Transverse colon (tissue), 4 donors: Measurements from ENCODE around the gene GNAO1. TPM values are rescaled to one million over a fixed set of nuclear protein-coding genes. Genes with fewer than 3 reads are reported as not detected.

Source experiments
- DNase-seq: peaks from one replicate; pipeline ENCODE4 v3.0.0-alpha.2; 2019
- H3K27ac ChIP-seq, 4 donors: fragments of 200-600 bp; sonication (generic); 2 replicates each; pipeline ENCODE4 v1.5.1; 2016 to 2018; ENCODE audit warnings: inconsistent platforms in 4 of 4
- H3K27me3 ChIP-seq: fragments of 200-600 bp; sonication (generic); 2 replicates; pipeline ENCODE4 v1.5.1; 2017; ENCODE audit warnings: inconsistent platforms
- H3K36me3 ChIP-seq, 4 donors: fragments of 200-600 bp; sonication (generic); 2 replicates each; pipeline ENCODE4 v1.5.1; 2017 to 2019; ENCODE audit warnings: inconsistent platforms in 4 of 4
- H3K4me1 ChIP-seq, 4 donors: fragments of 200-600 bp; sonication (generic); 2 replicates each; pipeline ENCODE4 v1.5.1; 2017 to 2020; ENCODE audit warnings: inconsistent platforms in 4 of 4
- H3K4me3 ChIP-seq, 4 donors: fragments of 200-600 bp; sonication (generic); 1 replicate in 1 of 4; 2 replicates in 3 of 4; pipeline versions ENCODE4 v1.5.1 to v1.6.1; 2017 to 2019; ENCODE audit warnings: inconsistent platforms in 4 of 4
- H3K9me3 ChIP-seq, 2 donors: fragments of 200-600 bp; sonication (generic); 2 replicates each; pipeline ENCODE4 v1.5.1; 2017 to 2019; ENCODE audit warnings: inconsistent platforms in 2 of 2
- CTCF ChIP-seq, 5 experiments: fragments of 200-600 bp in 3 of 5; fragments of 450-650 bp in 2 of 5; sonication (generic) in 3 of 5; IDR thresholded peaks; 1 replicate in 2 of 5; 2 replicates in 3 of 5; pipeline ENCODE4 v1.5.1; 2016 to 2017; ENCODE audit warnings: antibody characterized with exemption in 5 of 5, inconsistent platforms in 3 of 5, mild to moderate bottlenecking in 2 of 5, moderate library complexity in 1 of 5
- EP300 ChIP-seq: sonication (generic); formaldehyde crosslinking; IDR thresholded peaks from one replicate; pipeline ENCODE4 v1.6.1; 2017; ENCODE audit warnings: antibody characterized with exemption, low read depth
- POLR2A ChIP-seq: fragments of 450-650 bp; IDR thresholded peaks from one replicate; pipeline ENCODE4 v1.6.1; 2016; ENCODE audit warnings: antibody characterized with exemption, mild to moderate bottlenecking, moderate library complexity
- POLR2AphosphoS5 ChIP-seq, 3 donors: sonication (generic); formaldehyde crosslinking; IDR thresholded peaks; one replicate each; pipeline ENCODE4 v1.6.1; 2016; ENCODE audit warnings: antibody characterized with exemption in 3 of 3
- WGBS, 2 donors: methylation state at CpG; one replicate each; pipeline ENCODE4 v1.1.5; 2018; ENCODE audit warnings: low coverage in 1 of 2; 5-methylcytosine and 5-hydroxymethylcytosine counted together
- in situ Hi-C, 4 donors: fragments of 200-750 bp; cut with MboI; loops; one replicate each; pipeline versions ENCODE4 v1.15.0 to v1.15.1; 2017; ENCODE audit warnings: low sequenced_read_pairs in 3 of 4, low pct_ligation_motif_present in 1 of 4, low pct_unique_long_range_greater_than_20kb in 1 of 4
- intact Hi-C: fragments of 100-400 bp; cut with DNase I; formaldehyde crosslinking; loops from one replicate; pipeline ENCODE4 v1.15.1; 2023; ENCODE audit warnings: low total_unique reads
- total RNA-seq, 4 donors: library from RNA; depleted of rRNA; stranded (reverse); fragments of >200 nt; gene quantifications; one replicate each; pipeline ENCODE4 v1.1.0, GENCODE V29; 2016

Gene GNAO1
- total RNA-seq, 4 donors from 2014 or later = 7.3 to 25.4 (median 11.3) TPM

DNA sequence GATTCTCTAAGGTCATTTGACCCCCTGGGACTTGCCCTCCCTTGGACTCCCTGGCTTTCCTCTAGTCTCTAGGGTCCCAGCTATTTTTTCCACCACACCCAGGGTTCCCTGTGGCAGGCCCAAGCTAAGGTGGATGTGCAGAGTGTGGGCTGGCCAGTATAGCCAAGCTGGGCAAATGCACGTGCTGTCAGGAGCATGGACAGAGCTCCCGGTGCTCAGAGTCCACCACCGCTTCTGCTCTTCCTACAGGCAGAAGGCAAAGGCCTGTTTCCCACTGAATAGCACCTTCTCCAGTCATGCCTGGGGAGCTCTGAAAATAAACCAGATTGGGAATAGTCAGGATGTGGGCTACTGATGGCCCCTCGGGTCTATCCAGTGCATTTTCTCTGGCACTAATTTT is 53.3 kb downstream of the GNAO1 start:
- WGBS, 2 donors = 75 to 84% methylated on average over 1 to 4 of the region's 4 CpGs

GRCh38 chr16:56245197-56245596 is 53.9 kb downstream of the GNAO1 start:
- no peaks in the 10 kb centered on the region for H3K9me3 ChIP-seq
- 57 to 76% methylated on average over 6 of the region's 6 CpGs for WGBS, 2 donors
- TF ChIP-seq EP300 (no peak), CTCF (IDR thresholded peaks at IDR 0.05) (no peak), POLR2AphosphoS5 (IDR thresholded peaks at IDR 0.05) (no peak), POLR2A (no peak)
- peak overlapping the region in 3 of 4 donors; percentile 33 to 49 (median 45) for H3K27ac ChIP-seq
- no peak for DNase-seq
- no peak overlapping the region for H3K4me3 ChIP-seq
- peaks cover 7 to 20% (median 8%) of the 10 kb centered on the region in 4 donors for H3K4me1 ChIP-seq
- in situ Hi-C loops = no loop called here
- H3K36me3 ChIP-seq = no peaks in the 10 kb centered on the region
- no peaks in the 10 kb centered on the region for H3K27me3 ChIP-seq
- intact Hi-C loops = no loop called here

More for the DNA sequence above, 53.3 kb downstream of the GNAO1 start:
- intact Hi-C loops (no loop called here), in situ Hi-C loops (no loop called here)
- no peaks in the 10 kb centered on the region for H3K36me3 ChIP-seq
- no peak overlapping the region for H3K4me3 ChIP-seq
- DNase-seq = no peak
- H3K9me3 ChIP-seq = no peaks in the 10 kb centered on the region
- TF ChIP-seq EP300 (no peak), POLR2AphosphoS5 (IDR thresholded peaks at IDR 0.05) (no peak), CTCF (IDR thresholded peaks at IDR 0.05) (no peak), POLR2A (no peak)
- H3K4me1 ChIP-seq = peaks cover 7 to 20% (median 8%) of the 10 kb centered on the region in 4 donors
- H3K27ac ChIP-seq = peak overlapping the region in 3 of 4 donors; percentile 2 to 49 (median 22)
- no peaks in the 10 kb centered on the region for H3K27me3 ChIP-seq

- peak overlapping the region; percentile 33 to 49 (median 40) for H3K27ac ChIP-seq
- no peak for TF ChIP-seq EP300
- TF ChIP-seq POLR2AphosphoS5 (IDR thresholded peaks at IDR 0.05) = no peak
- no peak for TF ChIP-seq POLR2A
- no peak for TF ChIP-seq CTCF (IDR thresholded peaks at IDR 0.05)
- H3K9me3 ChIP-seq = no peaks in the 10 kb centered on the region
- 49% methylated on average over 13 of the region's 13 CpGs; no CpG with 5 or more reads in 1 of the 2 donors for WGBS, 2 donors
- intact Hi-C loops (no loop called here), in situ Hi-C loops (no loop called here)
- no peak overlapping the region for H3K4me3 ChIP-seq
- peaks cover 7 to 20% (median 8%) of the 10 kb centered on the region in 4 donors for H3K4me1 ChIP-seq
- DNase-seq = no peak
- no peaks in the 10 kb centered on the region for H3K36me3 ChIP-seq
- H3K27me3 ChIP-seq = no peaks in the 10 kb centered on the region
These were observed 54.9 kb downstream of the GNAO1 start for GRCh38 chr16:56246051-56246817.

DNA sequence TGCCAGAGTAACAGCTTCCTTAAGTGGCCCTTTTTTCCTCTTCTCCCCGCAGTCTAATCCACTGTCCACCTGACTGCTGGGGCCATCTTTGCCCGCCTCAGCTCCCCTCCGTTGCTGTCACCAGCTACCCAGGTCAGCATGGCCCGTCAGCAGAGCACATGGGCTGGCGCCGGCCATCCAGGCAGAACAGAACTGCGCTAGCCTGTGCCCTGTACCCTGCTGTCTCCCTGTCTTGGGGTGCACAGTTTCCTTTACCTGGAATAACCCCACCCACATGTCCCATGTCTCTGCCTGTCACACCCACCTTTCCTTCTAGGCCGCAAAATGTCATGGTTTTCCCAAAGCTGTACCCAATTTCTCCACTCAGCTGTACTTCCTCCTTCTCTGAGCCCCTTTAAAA is 55.7 kb downstream of the GNAO1 start:
- intact Hi-C loops = no loop called here
- in situ Hi-C loops = no loop called here
- no peaks in the 10 kb centered on the region for H3K27me3 ChIP-seq
- H3K4me1 ChIP-seq = peaks cover 7 to 20% (median 8%) of the 10 kb centered on the region in 4 donors
- no peak for DNase-seq
- WGBS, 2 donors = 90 to 94% methylated on average over 2 to 8 of the region's 8 CpGs
- H3K36me3 ChIP-seq = no peaks in the 10 kb centered on the region
- no peaks in the 10 kb centered on the region for H3K9me3 ChIP-seq
- H3K27ac ChIP-seq = no peak overlapping the region
- no peak overlapping the region for H3K4me3 ChIP-seq
- no peak for TF ChIP-seq POLR2A
- TF ChIP-seq POLR2AphosphoS5 (IDR thresholded peaks at IDR 0.05) = no peak
- TF ChIP-seq EP300 = no peak
- TF ChIP-seq CTCF (IDR thresholded peaks at IDR 0.05) = no peak
